Right lobe of liver (tissue), 4 donors: ENCODE results near the gene HHAT.

Experiments used
- CTCF ChIP-seq, 4 donors: fragments of 200-600 bp in 3 of 4; fragments of 450-650 bp in 1 of 4; IDR thresholded peaks; one replicate each; pipeline versions ENCODE4 v1.5.1 to v1.8.0; 2016 to 2022; ENCODE audit warnings: antibody characterized with exemption in 4 of 4, mild to moderate bottlenecking in 2 of 4
- POLR2A ChIP-seq: fragments of 450-650 bp; IDR thresholded peaks from one replicate; pipeline ENCODE4 v1.6.1; 2017; ENCODE audit warnings: antibody characterized with exemption, mild to moderate bottlenecking
- donor health status: DM: no; HTN: no; CAD: no.
- donor health status: DM: no; HTN: no; CAD: no.
- donor health status: DM: no; HTN: yes; CAD: no.

GRCh38 chr1:210584439-210585113, 255.9 kb downstream of the HHAT start:
- TF ChIP-seq CTCF (IDR thresholded peaks at IDR 0.05) (peak; percentile 62 to 78 (median 74)), POLR2A (no peak)
